Activated T-cell treated with anti-CD3 and anti-CD28 coated beads, Interleukin-2, amount 50 U/mL, for 48 hours (primary cell): ENCODE results near the gene OR8G5.

Source experiments
- DNase-seq, 2 experiments: peaks; one replicate each; pipeline ENCODE4 v3.0.0-alpha.2; 2020

The OR8G5 gene

DNA sequence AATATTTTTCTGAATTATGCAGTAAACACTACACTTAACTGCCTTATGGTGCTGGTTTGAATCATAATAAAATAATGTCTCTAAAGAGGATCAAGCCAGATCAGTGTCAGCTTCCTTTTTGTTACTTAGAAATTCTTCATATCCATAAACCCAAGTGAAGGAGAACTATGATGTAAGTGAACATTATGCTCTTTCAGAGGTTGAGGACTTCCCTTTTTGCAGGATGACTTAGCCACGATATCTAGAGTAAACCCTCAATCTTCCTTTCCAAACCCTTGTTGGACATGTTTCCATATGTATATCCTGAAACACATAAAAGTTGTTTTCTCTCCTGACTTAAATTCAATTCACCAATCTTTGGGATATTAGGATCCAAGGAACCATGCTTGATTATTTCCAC lies 38.5 kb downstream of the OR8G5 start:
- no peak for DNase-seq

GRCh38 chr11:124296016-124296415 lies 39.8 kb downstream of the OR8G5 start:
- no peak for DNase-seq

- no peak for DNase-seq
Observed at GRCh38 chr11:124297921-124298320, 41.7 kb downstream of the OR8G5 start.

- no peak for DNase-seq
Observed at GRCh38 chr11:124301548-124301947, 45.4 kb downstream of the OR8G5 start.

DNA sequence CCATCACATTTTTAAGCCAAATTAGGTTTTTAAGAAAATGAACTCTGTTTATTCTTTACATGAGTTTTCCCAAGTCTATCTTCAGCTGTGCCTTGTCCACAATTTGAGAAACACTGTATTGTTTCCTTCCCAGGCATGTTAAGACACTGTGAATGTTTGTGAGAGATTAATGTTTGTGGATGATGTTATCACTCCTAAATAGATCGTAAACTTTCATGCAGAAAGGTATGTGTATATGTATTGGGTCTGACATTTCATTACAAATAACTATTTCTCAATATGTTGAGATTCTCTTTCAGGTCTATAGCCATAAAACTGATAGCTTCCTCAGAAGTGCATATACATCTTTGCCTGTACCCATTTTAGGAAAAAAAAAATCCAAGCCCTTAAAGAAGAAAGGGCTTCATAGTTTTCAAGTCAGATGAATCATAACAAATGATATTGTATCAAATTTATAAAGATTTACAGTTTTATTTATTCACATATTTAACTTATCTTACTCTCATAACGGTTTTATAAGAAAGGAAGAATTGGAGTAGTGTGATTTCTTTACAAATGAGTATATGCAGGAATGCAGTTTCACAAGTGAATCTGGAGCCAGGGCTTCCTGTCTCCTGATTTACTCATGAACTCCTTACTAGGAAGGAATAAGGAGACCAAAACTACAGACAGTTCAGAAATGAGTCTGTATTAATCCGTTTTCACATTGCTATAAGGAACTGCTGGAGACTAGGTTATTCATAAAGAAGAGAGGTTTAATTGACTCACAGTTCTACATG lies 46.4 kb downstream of the OR8G5 start:
- DNase-seq = no peak

DNA sequence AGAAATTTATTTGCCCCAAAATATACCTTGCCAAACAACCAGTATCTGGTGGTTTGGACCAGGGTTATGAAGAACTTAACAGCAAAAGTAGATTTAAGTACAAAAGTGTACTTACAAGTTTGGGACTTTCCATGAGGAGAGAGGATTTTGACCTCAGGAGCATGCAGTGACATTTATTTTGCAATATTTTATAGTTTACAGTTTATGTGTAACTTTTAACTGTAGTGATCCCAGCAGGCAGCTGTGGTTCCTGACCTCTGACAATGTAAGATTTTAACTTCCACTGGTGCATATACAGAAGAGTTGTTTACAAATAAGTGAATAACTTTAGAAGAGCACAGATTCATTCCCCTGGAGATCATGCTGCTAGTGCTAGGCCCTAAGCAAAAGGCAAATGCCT lies 50.9 kb downstream of the OR8G5 start:
- DNase-seq = no peak

DNA sequence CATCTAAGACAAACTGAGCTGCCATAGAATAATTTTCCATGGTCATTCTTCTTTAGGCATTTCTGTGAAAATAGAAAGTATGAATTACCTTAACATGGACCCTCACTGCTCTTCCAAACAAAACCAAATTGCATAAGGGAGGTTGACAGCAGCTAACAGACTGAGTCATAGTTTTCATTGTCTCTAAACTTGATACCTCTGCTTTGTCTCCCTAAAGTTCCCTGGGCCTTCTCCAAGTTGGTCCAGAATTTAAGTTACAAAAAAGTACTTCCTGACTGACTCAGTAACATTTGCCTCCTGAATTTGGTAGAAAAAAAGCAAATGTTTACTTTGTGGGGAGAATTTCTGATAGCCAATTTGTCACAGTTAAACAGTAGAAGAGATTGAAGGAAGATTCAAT lies 54.5 kb downstream of the OR8G5 start:
- no peak for DNase-seq

GRCh38 chr11:124311269-124311668 lies 55.1 kb downstream of the OR8G5 start:
- DNase-seq = no peak

DNA sequence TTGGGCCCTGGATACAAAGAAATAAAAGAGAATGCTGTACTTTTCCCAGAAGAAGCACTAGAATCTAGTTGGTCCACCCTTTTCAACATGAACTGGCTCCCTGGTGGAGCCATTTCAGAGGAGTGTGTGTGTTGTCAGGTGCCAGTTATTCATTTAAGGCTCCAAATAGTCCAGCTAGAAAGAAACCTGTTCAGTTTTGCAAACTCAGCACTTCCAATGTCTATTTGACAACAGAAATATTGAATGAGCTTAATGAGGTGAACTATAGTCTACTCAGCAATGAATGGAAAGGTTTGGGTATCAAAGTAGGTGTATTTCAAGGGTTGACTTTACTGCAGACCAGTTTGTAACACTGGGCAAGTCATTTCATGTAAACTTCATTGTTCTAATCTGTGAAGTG lies 55.5 kb downstream of the OR8G5 start:
- no peak for DNase-seq

- DNase-seq = no peak
Observed at GRCh38 chr11:124313131-124313530, 57.0 kb downstream of the OR8G5 start.

DNA sequence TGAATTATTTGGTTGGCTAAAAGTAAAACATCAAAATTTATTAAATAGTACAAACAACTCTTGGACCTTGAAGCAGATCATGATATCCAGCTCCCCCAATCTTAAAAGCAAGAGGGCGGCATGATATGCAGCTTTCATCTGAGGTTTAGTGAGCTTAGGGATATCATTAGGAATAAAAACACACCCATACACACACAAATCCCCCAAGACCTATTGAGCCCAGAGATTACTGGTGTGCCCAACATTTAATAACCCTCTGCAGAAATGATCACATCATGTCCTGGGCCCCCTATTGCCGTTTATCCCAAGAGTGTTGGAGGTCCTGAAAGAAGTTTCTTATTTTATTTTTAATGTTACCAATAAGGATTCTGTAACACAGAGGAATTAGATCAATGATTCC lies 57.7 kb downstream of the OR8G5 start, which contains the start of gene OR8D1:
OR8D1 (minus strand) TSS at position 101 of the 400 bp plus-strand sequence. CDS start 3,183 bp downstream, outside the sequence.
- DNase-seq = no peak

GRCh38 chr11:124315052-124315451 lies 58.9 kb downstream of the OR8G5 start:
- no peak for DNase-seq
